Hepatocyte (in vitro differentiated cells): Measurements from ENCODE around the gene GCSAML. TPM values are rescaled to one million over a fixed set of nuclear protein-coding genes. Genes with fewer than 3 reads are reported as not detected.

Experiments used
- DNase-seq: peaks from one replicate; pipeline ENCODE4 v3.0.0-alpha.2; 2016; ENCODE audit warnings: low spot score
- H2AFZ ChIP-seq: fragments of 200-600 bp; sonication (generic); 2 replicates; pipeline ENCODE4 v1.6.0; 2016; ENCODE audit warnings: antibody characterized with exemption, mild to moderate bottlenecking
- H3K27ac ChIP-seq: fragments of 200-600 bp; sonication (generic); 2 replicates; pipeline ENCODE4 v1.5.1; 2016; ENCODE audit warnings: mild to moderate bottlenecking
- H3K27me3 ChIP-seq: fragments of 200-600 bp; sonication (generic); 2 replicates; pipeline ENCODE4 v1.6.1; 2016
- H3K36me3 ChIP-seq: fragments of 200-600 bp; sonication (generic); replicated peaks from 2 replicates; pipeline ENCODE4 v1.5.1; 2016; ENCODE audit warnings: low read depth; ENCODE audit not compliant: insufficient read depth
- H3K4me1 ChIP-seq: fragments of 200-600 bp; sonication (generic); 2 replicates; pipeline ENCODE4 v1.5.1; 2016; ENCODE audit warnings: mild to moderate bottlenecking, moderate library complexity; ENCODE audit not compliant: insufficient read depth
- H3K4me2 ChIP-seq: fragments of 200-600 bp; sonication (generic); 2 replicates; pipeline ENCODE4 v1.6.0; 2016
- H3K4me3 ChIP-seq: fragments of 200-600 bp; sonication (generic); 2 replicates; pipeline ENCODE4 v1.5.1; 2016; ENCODE audit warnings: mild to moderate bottlenecking
- H3K79me2 ChIP-seq: fragments of 200-600 bp; sonication (generic); 2 replicates; pipeline ENCODE4 v1.6.0; 2017; ENCODE audit warnings: mild to moderate bottlenecking
- H3K9me2 ChIP-seq: fragments of 200-600 bp; sonication (generic); replicated peaks from 2 replicates; pipeline ENCODE4 v1.6.0; 2017; ENCODE audit warnings: mild to moderate bottlenecking; ENCODE audit not compliant: insufficient read depth
- H3K9me3 ChIP-seq: fragments of 200-600 bp; sonication (generic); 2 replicates; pipeline ENCODE4 v1.5.1; 2016; ENCODE audit warnings: low read depth, mild to moderate bottlenecking
- H4K20me1 ChIP-seq: fragments of 200-600 bp; sonication (generic); 2 replicates; pipeline ENCODE4 v1.6.0; 2016; ENCODE audit warnings: mild to moderate bottlenecking; ENCODE audit not compliant: insufficient read depth, poor library complexity, severe bottlenecking
- EZH2 ChIP-seq: fragments of 200-600 bp; sonication (generic); IDR thresholded peaks from 2 replicates; pipeline ENCODE4 v1.6.1; 2016; ENCODE audit warnings: antibody characterized with exemption, mild to moderate bottlenecking, borderline replicate concordance
- EZH2phosphoT487 ChIP-seq: fragments of 200-600 bp; sonication (generic); IDR thresholded peaks from one replicate; pipeline ENCODE4 v1.6.1; 2018; ENCODE audit warnings: antibody characterized with exemption, mild to moderate bottlenecking, low read depth, moderate library complexity; ENCODE audit not compliant: unreplicated experiment, severe bottlenecking
- WGBS: methylation state at CpG from one replicate; pipeline ENCODE4 v1.1.6; 2016; ENCODE audit warnings: low lambda C conversion rate; ENCODE audit errors: missing lambda C conversion rate; 5-methylcytosine and 5-hydroxymethylcytosine counted together
- polyA plus RNA-seq: library from polyadenylated mRNA; unstranded; fragments of >200 nt; fragmentation: Nextera tagmentation; extraction: Ambion mirVana; gene quantifications from 2 replicates; pipeline ENCODE4 v1.2.1, GENCODE V29; 2016
- total RNA-seq: library from RNA; depleted of rRNA; stranded (reverse); fragments of >200 nt; gene quantifications from 2 replicates; pipeline ENCODE4 v1.2.3, GENCODE V29; 2014
- TF ChIP-seq, protein P1 (sequence below): fragments of 200-600 bp; sonication (generic); IDR thresholded peaks from 2 replicates; pipeline ENCODE4 v1.5.1; 2016; ENCODE audit warnings: antibody characterized with exemption, mild to moderate bottlenecking; ENCODE audit not compliant: poor library complexity

GCSAML gene
- not detected in 2 replicates for total RNA-seq
- polyA plus RNA-seq, result not detected in 2 replicates

DNA sequence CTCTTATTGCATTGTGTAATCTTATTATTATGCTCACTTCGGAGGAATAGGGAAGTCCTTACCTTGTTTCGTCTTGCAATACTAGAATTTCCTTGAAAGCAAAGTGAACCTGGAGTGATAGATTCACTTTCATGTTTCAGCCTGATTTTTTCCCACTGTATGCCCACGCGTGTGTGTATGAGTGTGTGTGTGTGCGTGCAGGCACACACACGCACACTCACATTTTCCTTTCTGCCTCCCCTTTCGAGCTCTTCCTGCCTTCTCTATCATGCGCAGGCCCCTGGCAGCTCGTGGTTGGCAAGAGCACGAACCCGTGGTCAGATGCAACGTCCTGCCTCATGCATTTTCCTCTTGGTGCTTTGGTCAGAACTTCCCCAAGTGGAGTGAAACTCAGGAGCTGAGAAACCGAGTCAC, at the start of gene GCSAML:
GCSAML (plus strand) TSS at position 366 of the 414 bp plus-strand sequence. CDS start 58 bp downstream, outside the sequence.
- Histone ChIP-seq H3K36me3 (no peaks in the 10 kb centered on the region), H2AFZ (no peak within 1 kb of the TSS), H3K4me1 (no peaks in the 10 kb centered on the region), H3K4me3 (no peak within 1 kb of the TSS), H3K4me2 (no peak within 1 kb of the TSS), H3K9me3 (no peaks in the 10 kb centered on the region), H4K20me1 (no peaks in the 10 kb centered on the region), H3K27me3 (no peaks in the 10 kb centered on the region), H3K9me2 (no peaks in the 10 kb centered on the region), H3K27ac (no peak within 1 kb of the TSS), H3K79me2 (no peaks in the 10 kb centered on the region)
- TF ChIP-seq EZH2, result no peak
- TF ChIP-seq EZH2phosphoT487, result no peak
- TF ChIP-seq, protein P1, sequence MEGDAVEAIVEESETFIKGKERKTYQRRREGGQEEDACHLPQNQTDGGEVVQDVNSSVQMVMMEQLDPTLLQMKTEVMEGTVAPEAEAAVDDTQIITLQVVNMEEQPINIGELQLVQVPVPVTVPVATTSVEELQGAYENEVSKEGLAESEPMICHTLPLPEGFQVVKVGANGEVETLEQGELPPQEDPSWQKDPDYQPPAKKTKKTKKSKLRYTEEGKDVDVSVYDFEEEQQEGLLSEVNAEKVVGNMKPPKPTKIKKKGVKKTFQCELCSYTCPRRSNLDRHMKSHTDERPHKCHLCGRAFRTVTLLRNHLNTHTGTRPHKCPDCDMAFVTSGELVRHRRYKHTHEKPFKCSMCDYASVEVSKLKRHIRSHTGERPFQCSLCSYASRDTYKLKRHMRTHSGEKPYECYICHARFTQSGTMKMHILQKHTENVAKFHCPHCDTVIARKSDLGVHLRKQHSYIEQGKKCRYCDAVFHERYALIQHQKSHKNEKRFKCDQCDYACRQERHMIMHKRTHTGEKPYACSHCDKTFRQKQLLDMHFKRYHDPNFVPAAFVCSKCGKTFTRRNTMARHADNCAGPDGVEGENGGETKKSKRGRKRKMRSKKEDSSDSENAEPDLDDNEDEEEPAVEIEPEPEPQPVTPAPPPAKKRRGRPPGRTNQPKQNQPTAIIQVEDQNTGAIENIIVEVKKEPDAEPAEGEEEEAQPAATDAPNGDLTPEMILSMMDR, result no peak
- WGBS, result 91% methylated on average over 13 of the region's 13 CpGs
- DNase-seq, result no peak

DNA sequence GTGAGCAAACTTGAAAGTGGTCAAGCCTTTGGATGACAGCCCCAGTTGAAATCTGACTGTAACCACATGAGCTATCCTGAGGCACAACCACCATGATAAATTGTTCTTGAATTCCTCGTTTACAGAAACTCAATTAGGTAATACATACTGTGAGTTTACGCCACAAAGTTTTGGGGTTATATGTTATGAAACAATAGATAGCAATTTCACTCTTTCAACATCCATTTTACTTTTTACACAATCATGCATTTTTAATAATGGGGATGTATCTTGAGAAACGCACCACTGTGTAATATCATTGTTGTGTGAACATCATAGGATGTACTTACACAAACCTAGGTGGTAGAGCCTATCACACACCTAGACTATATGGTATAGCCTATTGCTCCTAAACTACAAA, 48.1 kb upstream of the GCSAML start:
- TF ChIP-seq, protein P1, result no peak
- no peak for TF ChIP-seq EZH2phosphoT487
- TF ChIP-seq EZH2, result no peak
- H3K4me3 ChIP-seq, result no peak overlapping the region
- DNase-seq, result no peak
- H3K27ac ChIP-seq, result no peak overlapping the region
- H3K4me1 ChIP-seq, result no peaks in the 10 kb centered on the region
- no peaks in the 10 kb centered on the region for H3K27me3 ChIP-seq
- no peak overlapping the region for H2AFZ ChIP-seq
- no peaks in the 10 kb centered on the region for H3K9me2 ChIP-seq
- WGBS, result 91% methylated on average over 3 of the region's 3 CpGs
- H3K9me3 ChIP-seq, result no peaks in the 10 kb centered on the region
- no peaks in the 10 kb centered on the region for H3K79me2 ChIP-seq
- no peaks in the 10 kb centered on the region for H4K20me1 ChIP-seq
- H3K4me2 ChIP-seq, result no peak overlapping the region
- no peaks in the 10 kb centered on the region for H3K36me3 ChIP-seq

DNA sequence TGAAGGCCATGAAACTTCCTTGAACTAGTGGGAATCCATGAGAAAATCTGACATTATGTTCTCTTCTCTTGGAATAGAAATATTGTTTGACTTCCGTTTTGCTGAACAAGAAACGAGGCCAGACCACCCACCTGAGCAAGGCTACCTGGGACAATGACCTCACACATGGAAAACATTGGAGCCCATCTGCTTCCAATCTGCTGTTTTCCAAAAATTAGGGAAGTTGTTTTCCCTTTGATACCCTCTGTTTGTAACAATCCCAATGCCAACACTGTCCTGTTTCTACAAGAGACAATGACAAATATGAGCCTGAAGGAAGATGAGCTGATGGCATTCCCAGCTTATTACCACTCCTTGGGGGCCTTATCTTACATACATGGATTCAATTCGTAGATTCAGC, 42.1 kb upstream of the GCSAML start:
- H3K27me3 ChIP-seq, result no peaks in the 10 kb centered on the region
- H3K4me2 ChIP-seq, result no peak overlapping the region
- H3K36me3 ChIP-seq, result no peaks in the 10 kb centered on the region
- 52% methylated on average over 3 of the region's 3 CpGs for WGBS
- H3K4me3 ChIP-seq, result no peak overlapping the region
- H3K27ac ChIP-seq, result no peak overlapping the region
- no peaks in the 10 kb centered on the region for H3K79me2 ChIP-seq
- no peaks in the 10 kb centered on the region for H3K9me3 ChIP-seq
- DNase-seq, result no peak
- no peak overlapping the region for H2AFZ ChIP-seq
- no peaks in the 10 kb centered on the region for H3K4me1 ChIP-seq
- H4K20me1 ChIP-seq, result no peaks in the 10 kb centered on the region
- TF ChIP-seq, protein P1, result no peak
- no peak for TF ChIP-seq EZH2
- TF ChIP-seq EZH2phosphoT487, result no peak
- H3K9me2 ChIP-seq, result no peaks in the 10 kb centered on the region
